Measurements from ENCODE around the gene SEC14L5. TPM values are rescaled to one million over a fixed set of nuclear protein-coding genes. Genes with fewer than 3 reads are reported as not detected.

SEC14L5 gene
- total and polyA plus RNA-seq, 2 donors (not counting 3 experiments of a cell fraction or from before 2014, with no cell fraction given), result not detected

- no peaks in the 10 kb centered on the region for H3K9me1 ChIP-seq (replicated peaks; ENCODE audit: control insufficient read depth, extremely low read depth, insufficient read depth, low read length)
- peak overlapping the region; percentile 40 to 73 (median 65) for H3K4me3 ChIP-seq (replicated peaks in 1 of 3; ENCODE audit: insufficient read depth in 1 of 3, low read depth in 1 of 3, low read length in 3 of 3)
- H3K27me3 ChIP-seq (ENCODE audit: control insufficient read depth in 2 of 2, insufficient read depth in 2 of 2, low read length in 2 of 2), result peaks cover 0 to 2% of the 10 kb centered on the region in 2 experiments
- no peak overlapping the region for H3K27ac ChIP-seq (ENCODE audit: insufficient read depth, low read depth, low read length)
- ChIA-PET POLR2A (no interaction called here), CTCF (interaction anchor here (0.6 to 2.2 kb wide), 7 partner anchors 63 to 189 kb away, joined by 3 to 13 read pairs (median 3); no protein-coding TSS in a partner anchor)
- DNase-seq (ENCODE audit: low read depth, low spot score) (no peak), FAIRE-seq (no peak)
- H3K79me2 ChIP-seq (ENCODE audit: control insufficient read depth, insufficient read depth, low read length), result no peaks in the 10 kb centered on the region
- BruUV-seq (replicated peaks), result no TSS peak
- H2AFZ ChIP-seq (ENCODE audit: low read depth, low read length), result peak overlapping the region; percentile 87
- intact Hi-C loops (cut with micrococcal nuclease) (loop anchor here (2.0 to 10.0 kb wide), 7 partner anchors 63 to 345 kb away; partner anchors contain the start of genes EEF2KMT, NAGPA, NUDT16L1 and ROGDI), dilution Hi-C loops (cut with MboI; ENCODE audit: extremely low pct_ligation_motif_present, low sequenced_read_pairs) (no loop called here)
- H3K4me2 ChIP-seq (ENCODE audit: insufficient read depth, low read length), result peak overlapping the region; percentile 92
- peak overlapping the region; percentile 54 for H3K9ac ChIP-seq (replicated peaks; ENCODE audit: extremely low read depth, insufficient read depth, low read length)
- no peaks in the 10 kb centered on the region for H3K9me3 ChIP-seq (replicated peaks; ENCODE audit: control insufficient read depth, insufficient read depth, low read length)
- peaks cover 5% of the 10 kb centered on the region for H3K4me1 ChIP-seq (ENCODE audit: control insufficient read depth, extremely low read depth, insufficient read depth, low read length)
- H3K36me3 ChIP-seq (ENCODE audit: control insufficient read depth in 2 of 2, extremely low read depth in 1 of 2, insufficient read depth in 2 of 2, low read length in 2 of 2), result no peaks in the 10 kb centered on the region
- TF ChIP-seq MAX (IDR thresholded peaks at IDR 0.05; ENCODE audit: insufficient read depth, insufficient read length), result no peak
- no peak for TF ChIP-seq POLR2AphosphoS5 (IDR thresholded peaks at IDR 0.05; ENCODE audit: insufficient read depth, low read depth, low read length)
- no peak for TF ChIP-seq FOS (IDR thresholded peaks at IDR 0.05; ENCODE audit: borderline replicate concordance, insufficient read depth, low read length)
- TF ChIP-seq JUN (IDR thresholded peaks at IDR 0.05; ENCODE audit: borderline replicate concordance, insufficient read depth, insufficient read length, low read depth), result no peak
- no peak for TF ChIP-seq GATA2 (IDR thresholded peaks at IDR 0.05; ENCODE audit: insufficient read depth, insufficient read length, low read depth, low read length)
- no peak for TF ChIP-seq EZH2 (IDR thresholded peaks at IDR 0.05; ENCODE audit: borderline replicate concordance, low read depth, low read length, severe bottlenecking)
- no peak for TF ChIP-seq CTCF (IDR thresholded peaks at IDR 0.05; ENCODE audit: extremely low read depth in 1 of 2, insufficient read depth in 1 of 2, low read depth in 1 of 2, low read length in 2 of 2)
- TF ChIP-seq MYC (IDR thresholded peaks at IDR 0.05; ENCODE audit: low read depth, low read length), result no peak
- TF ChIP-seq POLR2A (IDR thresholded peaks at IDR 0.05; ENCODE audit: low read depth, low read length), result no peak
- no peaks in the 10 kb centered on the region for H4K20me1 ChIP-seq (replicated peaks; ENCODE audit: control insufficient read depth, extremely low read depth, insufficient read depth, low read length)
These were observed 760 bp upstream of the SEC14L5 start for GRCh38 chr16:4957420-4957719.

Data from endothelial cell of umbilical vein (primary cell).